Omental fat pad (tissue), 4 donors: Measurements from ENCODE around the gene RBM47. TPM values are rescaled to one million over a fixed set of nuclear protein-coding genes. Genes with fewer than 3 reads are reported as not detected.

Experiments
- ATAC-seq: fragments of 150-250 bp; one replicate; pipeline ENCODE4 v1.9.1; 2016; ENCODE audit warnings: mild to moderate bottlenecking, moderate library complexity; ENCODE audit not compliant: low FRiP score
- DNase-seq: peaks from one replicate; pipeline ENCODE4 v3.0.0-alpha.2; 2019; ENCODE audit warnings: low spot score
- CTCF ChIP-seq, 3 donors: fragments of 450-650 bp; IDR thresholded peaks; one replicate each; pipeline ENCODE4 v1.5.1; 2016 to 2017; ENCODE audit warnings: antibody characterized with exemption in 3 of 3, mild to moderate bottlenecking in 3 of 3, moderate library complexity in 2 of 3
- total RNA-seq, 4 donors: library from RNA; depleted of rRNA; stranded (reverse); fragments of >200 nt; gene quantifications; one replicate each; pipeline ENCODE4 v1.1.0, GENCODE V29; 2016

Gene RBM47
- total RNA-seq, 4 donors from 2014 or later, result 51.0 to 124 (median 55.5) TPM

GRCh38 chr4:40623707-40624106 is 6.0 kb downstream of the RBM47 start:
- no peak for TF ChIP-seq CTCF (IDR thresholded peaks at IDR 0.05)
- ATAC-seq (no peak), DNase-seq (no peak)

DNA sequence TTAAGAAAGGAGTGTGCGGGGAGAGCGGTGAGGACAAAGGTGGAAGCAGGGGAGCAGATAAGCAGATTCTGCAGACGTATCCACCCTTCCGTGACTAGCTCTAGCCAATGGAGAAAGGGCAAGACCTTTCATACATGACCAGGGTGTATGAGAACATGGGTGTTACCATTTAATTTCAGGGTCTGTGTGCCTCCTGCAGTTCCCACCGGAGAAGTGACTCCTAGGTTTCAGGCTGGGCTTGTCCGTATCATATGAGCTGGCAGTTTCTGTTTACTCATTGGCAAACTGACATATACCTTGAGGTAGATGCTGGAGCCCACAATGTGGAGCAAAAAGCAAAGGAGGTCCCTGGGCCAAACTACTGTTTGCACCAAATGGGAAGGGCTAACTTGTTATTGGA is 6.8 kb downstream of the RBM47 start:
- ATAC-seq, result no peak
- no peak for TF ChIP-seq CTCF (IDR thresholded peaks at IDR 0.05)
- no peak for DNase-seq

- ATAC-seq (peak; percentile 87), DNase-seq (peak; percentile 54)
- TF ChIP-seq CTCF (IDR thresholded peaks at IDR 0.05), result no peak
Observed at GRCh38 chr4:40621592-40622512, 7.8 kb downstream of the RBM47 start.

- no peak for ATAC-seq
- no peak for TF ChIP-seq CTCF (IDR thresholded peaks at IDR 0.05)
- DNase-seq, result no peak
Observed at GRCh38 chr4:40621229-40621591, 8.5 kb downstream of the RBM47 start.

DNA sequence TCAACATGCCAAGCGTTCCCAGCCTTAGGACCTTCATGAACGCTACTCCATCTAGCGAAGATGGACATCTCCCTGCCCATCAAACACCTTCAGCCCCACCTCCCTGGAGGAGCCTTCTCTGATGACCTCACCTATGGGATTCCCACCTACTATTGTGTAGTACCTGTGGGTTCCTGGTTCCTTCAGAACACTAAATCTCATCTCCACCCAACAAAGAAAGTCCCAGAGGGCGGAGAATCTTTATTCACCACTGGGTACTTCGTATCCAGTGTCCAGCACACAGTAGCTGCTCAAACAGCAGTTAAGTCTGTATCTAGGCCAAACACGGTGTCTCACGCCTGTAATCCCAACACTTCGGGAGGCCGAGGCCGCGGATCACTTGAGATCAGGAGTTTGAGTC is 10.1 kb downstream of the RBM47 start:
- no peak for DNase-seq
- no peak for TF ChIP-seq CTCF (IDR thresholded peaks at IDR 0.05)
- ATAC-seq, result no peak

GRCh38 chr4:40617872-40618271 is 11.8 kb downstream of the RBM47 start:
- DNase-seq, result no peak
- TF ChIP-seq CTCF (IDR thresholded peaks at IDR 0.05), result no peak
- no peak for ATAC-seq

GRCh38 chr4:40614031-40614430 is 15.6 kb downstream of the RBM47 start:
- DNase-seq (no peak), ATAC-seq (no peak)
- TF ChIP-seq CTCF (IDR thresholded peaks at IDR 0.05), result no peak
